MV-4-11 (cell line): ENCODE data around the gene ARVCF.

Source experiments
- DNase-seq: peaks from one replicate; lab custom pipeline; 2025; lab: John Stamatoyannopoulos, UW

ARVCF gene

DNA sequence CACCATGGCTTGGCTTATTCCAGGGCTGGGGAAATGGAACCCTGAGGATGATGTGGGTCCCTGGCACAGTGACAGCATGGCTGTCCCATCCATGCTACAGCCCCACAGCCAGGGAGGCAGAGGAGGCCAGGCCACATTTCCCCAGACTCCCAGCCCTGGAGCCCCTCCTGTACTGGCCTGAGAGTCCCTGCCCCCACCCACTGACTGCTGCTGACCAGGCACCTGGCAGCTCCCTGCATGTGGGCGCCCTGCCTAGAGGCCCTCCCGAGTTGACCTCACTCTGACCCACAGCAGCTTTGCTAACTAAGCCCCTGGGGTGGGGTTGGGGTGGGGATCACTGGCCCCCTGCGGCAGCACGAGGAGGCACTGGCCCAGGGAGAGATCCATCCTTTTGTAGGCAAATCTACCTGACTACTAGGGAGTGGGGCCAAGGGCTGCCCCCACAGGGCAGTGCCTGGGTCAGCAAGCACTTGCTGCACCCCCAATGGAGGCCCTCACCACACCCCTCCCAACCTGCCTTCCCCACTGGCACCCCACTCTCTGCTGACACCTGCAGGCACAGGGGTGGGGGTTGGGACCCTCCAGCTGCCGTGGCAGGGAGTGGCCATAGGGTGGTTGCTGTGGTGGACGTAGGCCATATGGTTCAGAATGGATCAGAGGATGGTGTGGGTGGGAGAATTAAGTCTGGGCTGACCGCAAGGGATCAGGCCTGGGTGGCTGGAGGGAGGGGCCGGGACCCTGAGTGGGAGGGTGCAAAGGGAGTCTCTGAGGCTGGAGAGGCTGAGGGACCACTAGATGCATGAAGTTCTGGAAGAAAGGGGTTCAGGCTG lies 17.4 kb downstream of the ARVCF start:
- DNase-seq: no peak

DNA sequence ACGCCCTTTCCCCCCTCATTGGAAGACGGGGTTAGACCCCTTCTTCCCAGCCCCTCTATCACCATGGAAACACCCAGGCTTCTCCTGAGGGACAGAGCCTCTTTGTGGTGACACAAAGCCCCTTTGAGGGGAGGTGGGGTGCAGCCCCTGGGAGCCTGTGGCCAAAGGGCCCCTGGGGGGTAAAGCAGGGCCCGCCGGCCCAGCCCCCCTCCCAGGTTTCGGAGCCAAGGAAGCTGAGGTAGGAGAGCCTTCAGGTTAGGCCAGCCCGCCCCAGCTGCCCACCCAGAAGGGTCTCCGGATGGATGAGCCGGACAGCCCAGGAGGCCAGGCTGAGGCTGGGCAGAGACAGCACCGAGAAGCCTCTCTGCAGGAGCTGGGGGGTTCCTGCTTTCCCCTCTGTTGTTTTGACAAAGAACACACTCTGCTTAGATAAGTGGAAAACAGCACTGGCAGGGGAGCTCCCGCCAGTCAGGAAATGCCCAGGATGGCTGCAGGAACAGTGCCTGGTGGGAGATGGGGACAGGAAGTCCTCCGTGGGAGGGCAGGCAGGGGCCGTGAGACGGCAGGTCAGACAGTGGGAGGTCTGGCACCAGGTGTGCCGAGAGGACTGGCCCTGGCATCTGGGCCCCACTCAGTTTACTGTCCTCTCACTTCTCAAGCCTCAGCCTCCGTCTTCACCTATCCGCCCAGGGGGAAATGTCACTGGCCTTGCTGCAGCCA lies 18.2 kb downstream of the ARVCF start:
- no peak for DNase-seq

DNA sequence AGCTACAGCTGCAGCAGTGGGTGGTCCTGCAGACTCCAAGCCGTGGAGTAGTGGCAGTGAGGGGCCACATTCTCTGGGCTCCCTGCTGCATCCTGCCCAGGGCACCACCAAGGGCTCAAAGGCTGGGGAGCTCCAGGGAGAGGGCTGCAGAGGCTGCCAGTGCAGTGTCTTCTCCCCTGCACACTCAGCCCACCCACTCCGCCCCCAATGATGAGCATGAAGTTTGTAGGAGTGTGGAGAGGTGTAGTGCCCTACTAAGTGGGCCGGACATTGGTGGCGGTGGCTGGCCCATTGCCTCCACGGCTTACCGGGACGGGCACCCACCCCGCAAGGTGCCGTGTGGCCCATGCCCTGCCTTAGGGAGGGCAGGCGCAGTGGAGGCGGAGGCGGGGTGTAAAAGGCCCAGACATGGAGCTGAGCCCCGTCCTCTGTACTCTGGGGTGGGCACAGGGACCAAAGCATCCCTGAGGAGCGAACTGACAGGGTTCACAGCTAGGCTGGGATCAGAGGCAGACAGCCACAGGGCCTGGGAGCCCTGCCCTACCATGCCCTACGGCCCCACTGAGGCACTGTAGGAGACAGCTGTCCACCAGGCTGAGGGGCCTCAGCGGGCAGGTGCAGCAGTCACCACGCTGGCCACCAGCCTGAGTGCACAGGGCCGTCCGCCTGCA lies 18.9 kb downstream of the ARVCF start:
- no peak for DNase-seq

DNA sequence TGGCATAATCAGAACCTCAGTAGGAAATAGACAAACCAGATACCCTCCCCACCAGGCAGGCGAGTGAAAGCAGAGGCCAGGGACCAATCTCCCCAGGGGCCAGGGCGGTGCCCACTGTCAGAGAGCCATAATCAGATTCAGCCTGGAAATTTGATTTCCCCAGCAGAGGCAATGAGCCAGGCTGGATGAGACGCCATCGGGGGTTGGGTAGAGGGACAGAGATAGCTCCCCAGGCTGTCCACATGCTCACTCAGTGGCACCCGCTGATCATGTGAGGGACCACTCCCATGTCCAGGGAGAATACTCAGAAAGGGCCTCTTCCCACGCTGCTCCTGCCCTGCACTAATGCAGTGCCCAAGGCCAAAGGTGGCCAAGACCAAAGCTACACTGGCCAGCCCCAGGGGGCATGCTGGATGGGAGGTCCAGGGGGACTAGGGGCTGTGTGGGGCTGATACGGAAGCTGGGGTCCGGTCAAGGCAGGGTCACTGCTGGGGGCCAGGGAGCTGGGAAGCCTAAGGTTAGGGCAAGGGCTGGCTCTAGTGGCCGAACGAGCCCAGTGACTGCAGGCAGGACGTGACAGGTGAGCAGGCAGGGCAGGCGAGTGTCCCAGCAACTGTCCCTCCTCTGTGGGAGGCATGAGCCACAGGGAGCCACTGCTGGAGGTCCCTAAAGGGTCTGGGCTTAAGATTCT lies 19.8 kb downstream of the ARVCF start:
- no peak for DNase-seq

DNA sequence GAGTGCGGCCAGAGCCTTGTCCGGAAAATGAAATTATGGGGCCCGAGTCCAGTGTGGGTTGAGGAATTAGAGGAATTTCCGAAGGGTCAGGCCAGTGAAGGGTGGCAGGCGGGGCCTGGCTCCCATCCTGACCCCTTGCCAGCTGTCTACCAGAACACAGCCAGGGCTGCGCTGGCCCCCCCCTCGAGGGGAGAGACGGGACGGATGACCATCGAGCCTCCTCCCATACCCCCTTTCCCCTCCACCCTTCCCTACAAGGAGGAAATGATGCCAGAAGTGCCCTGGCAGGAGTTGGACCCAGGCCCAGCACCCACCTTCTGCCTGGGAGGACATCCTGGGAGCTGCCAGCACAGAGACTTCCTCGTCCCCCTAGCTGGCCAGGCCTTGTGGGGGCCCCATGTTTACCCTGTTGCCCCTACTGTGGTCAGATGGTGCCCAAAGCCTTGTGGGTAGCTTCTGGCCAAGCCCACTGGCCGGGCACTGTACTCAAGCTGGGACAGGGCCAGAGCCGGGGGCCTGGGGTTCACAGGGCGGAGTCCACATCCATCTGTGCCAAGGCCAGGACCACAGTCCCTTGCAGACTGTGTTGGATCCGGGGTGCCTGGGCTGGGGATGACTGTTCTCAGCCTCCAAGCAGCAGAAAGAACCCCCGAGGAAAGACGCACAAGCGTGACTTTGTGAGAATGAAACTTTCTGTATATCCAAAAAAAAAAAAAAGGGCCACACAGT lies 20.8 kb downstream of the ARVCF start:
- no peak for DNase-seq

DNA sequence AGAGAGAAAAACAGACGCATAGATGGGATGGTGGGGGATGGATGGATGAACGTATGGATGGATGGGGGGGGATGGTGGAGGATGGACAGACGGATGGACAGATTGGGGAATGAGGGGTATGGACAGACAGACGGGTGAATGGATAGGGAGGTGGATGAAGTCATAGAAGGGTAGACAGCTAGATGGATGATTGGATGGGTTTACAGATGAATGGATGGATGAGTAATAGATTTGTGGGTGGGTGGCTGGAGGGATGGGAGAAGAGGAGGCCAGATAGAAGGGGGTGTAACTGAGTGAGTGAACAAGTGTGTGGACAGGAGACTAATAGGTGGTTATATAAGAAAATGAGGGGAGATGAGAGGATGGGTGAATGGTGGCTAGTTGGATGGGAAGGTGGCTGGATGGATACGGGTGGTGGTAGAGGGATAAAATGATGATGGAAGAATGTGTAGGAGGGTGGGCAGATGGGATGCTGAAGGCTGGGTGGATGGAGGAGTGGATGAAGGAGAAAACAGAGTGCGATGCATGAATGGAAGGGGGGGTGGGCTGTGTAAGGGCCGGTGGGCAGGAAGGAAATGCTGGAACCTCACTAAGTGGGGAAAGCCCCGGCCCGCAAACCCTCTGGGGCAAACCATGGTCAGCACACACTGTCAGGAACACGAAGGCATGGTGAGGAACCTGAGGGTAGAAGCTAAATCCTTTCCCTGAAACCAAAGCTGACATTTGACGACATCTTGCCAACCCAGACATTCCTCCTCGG lies 21.6 kb downstream of the ARVCF start:
- DNase-seq: no peak

DNA sequence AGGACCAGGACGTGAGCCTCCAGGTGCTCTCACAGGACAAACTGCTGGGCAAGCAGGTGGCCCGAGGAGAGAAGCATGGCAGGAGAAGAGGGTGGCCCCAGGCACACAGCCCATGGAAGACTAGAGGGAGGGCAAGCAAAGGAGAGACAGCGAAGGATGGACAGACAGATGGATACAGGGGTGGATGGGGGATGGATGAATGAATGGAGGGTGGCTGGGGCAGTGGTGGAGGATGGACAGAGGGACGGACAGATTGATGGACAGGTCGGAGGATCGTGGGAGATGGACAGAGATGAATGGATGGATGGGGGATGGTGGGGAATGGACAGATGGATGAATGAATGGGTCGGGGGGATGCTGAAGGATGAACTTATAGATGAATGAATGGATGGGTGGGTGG lies 22.7 kb downstream of the ARVCF start:
- DNase-seq: no peak

DNA sequence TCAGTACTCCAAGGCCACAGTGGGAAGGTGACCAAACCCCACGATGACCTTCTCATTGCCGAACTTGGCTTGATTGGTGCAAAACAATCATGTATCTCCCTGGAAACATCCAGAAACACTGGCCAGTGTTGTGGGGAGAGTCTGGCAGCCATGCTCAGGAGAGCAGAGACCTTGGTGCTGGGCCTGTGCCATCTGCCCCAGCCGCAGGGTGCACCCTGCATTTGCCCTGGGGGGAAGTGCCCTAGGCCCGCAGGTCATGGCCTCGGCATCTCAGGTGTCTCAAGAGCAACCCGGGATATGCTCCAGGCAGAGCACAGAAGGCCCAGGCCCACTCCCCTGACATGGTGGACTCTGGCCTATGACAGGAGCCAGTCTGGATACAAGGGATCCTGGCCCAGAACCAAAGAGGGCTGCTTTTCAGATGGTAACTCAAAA lies 23.7 kb downstream of the ARVCF start:
- DNase-seq: no peak

DNA sequence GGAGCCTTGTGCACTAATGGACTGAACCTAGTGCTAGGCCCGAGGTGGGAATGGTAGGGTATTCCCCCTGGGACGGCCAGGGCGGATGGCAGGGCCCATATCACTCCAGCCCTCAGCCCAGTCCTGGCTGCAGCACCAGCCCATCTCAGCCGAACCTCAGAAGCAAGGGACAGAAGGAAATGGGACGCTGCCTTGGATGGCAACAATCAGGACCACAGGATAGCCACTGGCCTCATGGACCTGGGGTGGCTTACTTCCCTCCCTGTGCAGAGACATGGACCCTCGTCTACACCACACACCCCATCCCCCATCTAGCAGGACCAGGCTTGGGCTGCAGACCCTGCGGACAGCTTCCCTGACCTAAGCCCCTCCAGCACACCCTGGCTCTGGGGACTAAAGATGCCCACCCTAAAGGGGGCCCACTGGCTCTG lies 24.1 kb downstream of the ARVCF start:
- DNase-seq: no peak

DNA sequence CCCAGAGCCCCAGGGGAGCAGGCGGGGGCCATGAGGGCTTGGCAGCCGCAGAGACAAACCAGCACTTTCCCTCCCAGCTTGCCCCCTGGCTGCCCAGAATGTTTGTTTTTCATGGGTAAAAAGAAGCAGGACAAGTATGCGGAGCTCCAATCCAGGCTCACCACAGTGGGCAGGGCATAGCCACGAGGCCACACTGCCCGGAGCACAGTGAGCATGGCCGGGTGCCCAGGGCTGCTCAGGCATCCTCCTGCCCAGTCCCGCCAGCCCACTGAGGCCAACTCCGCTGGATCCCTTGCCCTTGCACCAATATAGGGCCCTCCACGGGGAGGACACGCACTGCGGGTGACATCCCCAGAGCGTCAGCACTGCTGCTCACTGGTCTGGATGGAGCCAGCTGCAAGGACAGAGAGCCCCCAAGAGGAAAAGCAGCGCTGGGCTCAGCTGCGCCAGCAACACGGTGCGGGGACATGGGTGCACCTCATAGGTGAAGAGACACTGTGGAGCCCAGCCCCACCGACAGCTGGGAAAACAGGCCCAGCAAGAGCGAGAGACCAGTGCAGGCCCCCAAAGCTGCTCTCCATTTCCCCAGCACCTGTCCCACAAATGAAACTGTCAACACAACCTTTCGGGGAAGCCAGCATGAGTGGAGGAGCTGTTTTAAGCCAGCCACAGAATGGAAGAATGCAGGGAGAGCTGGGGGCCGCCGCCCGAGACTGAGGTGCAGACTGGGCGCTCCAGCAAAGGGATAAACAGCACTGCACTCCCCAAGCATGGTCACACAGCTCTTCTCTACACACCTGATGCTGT lies 24.8 kb downstream of the ARVCF start:
- no peak for DNase-seq

DNA sequence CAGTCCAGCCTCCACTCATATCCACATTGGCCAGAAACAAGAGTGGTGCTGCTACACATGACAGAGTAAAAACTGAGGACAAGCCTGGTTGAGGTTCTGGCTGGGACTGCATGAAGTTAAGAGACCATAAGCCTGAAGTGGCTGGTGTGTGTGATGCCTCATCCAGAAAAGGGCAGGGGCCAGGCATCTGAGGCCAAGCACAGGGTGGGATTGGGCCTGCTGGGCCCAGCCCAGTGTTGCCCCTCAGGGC lies 25.3 kb downstream of the ARVCF start:
- no peak for DNase-seq

DNA sequence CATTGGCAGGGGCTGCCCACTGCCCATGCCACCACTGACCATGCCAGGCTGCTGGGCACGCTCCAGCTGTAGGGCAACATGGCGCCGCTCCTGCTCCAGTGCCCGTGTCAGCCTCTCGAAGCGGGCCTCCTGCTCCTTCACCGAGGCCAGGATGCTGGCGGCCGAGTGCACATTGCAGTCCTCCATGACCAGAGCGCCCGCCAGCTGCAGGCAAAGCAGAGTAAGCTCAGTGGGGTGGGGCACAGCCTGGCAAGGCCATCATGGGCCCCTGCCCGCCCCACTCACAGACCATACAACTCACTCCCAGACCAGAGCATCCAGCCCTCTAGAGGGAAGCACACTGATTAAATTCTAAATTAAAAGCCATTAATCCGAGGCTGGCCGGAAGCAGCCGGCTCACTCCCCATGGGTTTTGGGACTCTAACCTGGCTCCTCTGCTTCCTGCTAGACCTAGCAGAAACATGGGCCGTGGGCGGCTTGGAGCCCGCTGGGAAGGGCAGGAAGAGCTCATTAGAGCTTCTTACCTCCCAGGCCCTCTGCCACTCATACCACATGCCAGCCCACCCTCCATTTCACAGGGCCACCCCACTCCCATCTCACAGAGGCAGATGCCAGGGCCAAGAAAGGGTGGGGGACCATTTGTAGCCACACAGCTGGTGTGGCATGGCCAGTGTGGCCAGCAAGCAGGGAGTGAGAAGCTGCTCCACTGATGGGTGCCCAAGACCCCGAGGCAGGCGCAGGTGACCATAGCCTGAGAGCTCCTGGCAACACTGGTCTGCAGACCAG lies 25.8 kb downstream of the ARVCF start:
- DNase-seq: no peak

DNA sequence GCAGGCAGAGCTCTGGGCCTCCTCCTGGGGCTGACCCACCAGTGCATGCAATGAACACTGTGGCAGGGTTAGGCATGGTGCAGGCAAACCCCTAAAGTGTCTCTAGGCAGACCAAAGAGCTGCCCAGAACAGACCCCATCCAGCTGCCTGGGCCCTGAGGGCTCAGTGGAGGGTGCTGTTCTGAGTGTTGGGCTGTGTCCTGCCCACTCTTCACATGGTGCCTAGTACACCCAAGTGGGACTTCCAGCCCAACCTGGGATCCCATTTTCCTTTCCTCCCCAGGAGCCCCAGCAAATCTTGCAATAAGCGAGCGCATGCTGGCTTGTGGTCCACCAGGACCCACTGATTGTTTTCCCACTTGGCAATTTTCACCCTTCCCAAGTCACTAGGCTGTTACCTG lies 26.4 kb downstream of the ARVCF start:
- no peak for DNase-seq

DNA sequence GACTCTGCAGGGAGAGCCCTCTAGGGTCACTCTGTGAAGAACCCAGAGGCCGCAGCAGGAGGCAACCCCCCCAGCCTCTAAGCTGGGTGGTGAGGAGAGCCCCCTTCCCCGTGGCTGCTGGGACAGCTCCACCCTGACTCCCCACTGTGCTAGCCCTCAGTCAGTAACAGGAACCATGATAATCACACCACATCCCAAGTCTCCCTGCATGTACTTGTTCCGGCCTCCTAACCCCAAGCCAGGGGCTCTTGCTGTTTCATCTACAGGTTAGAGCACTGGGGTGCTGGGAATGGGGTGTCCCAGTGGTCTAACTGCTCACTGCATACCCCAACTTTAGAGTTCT lies 26.9 kb downstream of the ARVCF start:
- DNase-seq: no peak

DNA sequence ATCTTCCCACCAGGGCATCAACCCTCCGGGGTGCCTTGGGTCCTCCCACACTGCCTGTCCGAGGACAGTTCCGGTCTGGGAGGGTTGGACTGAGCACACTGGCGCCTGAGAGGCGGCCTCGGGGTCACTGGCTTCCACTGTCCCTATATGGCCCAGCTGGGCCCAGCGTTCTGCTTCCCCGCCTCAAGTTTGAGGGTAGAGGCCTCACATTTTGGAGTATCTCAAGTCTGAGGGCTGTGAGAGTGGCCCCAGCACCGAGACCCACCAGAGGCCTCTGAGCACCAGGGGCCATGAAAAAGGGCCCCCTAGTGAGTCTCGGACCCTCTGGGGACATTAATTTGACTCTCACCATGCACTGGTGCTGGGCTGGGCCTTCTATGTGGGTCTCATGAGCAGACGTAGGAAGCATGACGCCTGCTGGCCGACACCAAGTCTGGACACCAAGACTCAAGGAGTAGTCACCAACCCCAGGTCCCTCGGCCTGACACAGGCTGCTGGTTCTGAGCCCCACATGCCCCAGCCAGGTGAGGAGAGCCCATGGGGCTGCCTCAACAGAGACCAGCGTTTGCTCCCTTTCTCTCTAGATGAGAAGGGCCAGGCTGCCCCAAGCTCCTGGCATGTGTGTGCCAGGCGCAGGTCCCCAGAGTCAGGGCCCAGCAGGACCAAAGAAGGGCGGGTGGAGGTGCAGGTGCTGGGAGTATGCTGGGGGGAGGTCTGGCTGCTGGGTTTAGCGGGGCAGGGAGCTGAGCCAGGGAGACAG lies 27.5 kb downstream of the ARVCF start:
- DNase-seq: no peak

DNA sequence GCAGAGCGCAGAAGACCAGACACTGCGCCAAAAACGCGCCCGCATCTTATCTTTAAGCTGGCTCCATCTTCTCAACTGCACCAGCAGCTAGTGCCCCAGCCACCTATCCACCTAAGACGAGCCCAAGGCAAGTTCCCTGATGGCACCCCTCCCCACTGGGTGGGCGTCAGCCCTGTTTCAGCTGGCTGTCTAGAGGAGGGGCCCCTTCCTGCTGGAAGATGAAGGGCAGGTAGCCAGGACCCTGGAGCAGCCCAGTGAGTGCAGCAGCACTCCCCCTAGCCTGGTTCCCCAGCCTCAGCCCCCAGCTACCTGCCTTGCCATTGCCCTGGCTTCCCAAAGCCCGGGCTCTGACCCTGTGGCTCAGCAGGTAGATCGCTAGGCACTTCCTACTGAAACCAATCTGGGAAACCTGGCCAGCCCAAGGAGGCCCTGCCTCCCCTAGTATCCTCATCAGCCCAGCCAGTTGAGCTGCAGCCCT lies 28.3 kb downstream of the ARVCF start:
- DNase-seq: no peak

DNA sequence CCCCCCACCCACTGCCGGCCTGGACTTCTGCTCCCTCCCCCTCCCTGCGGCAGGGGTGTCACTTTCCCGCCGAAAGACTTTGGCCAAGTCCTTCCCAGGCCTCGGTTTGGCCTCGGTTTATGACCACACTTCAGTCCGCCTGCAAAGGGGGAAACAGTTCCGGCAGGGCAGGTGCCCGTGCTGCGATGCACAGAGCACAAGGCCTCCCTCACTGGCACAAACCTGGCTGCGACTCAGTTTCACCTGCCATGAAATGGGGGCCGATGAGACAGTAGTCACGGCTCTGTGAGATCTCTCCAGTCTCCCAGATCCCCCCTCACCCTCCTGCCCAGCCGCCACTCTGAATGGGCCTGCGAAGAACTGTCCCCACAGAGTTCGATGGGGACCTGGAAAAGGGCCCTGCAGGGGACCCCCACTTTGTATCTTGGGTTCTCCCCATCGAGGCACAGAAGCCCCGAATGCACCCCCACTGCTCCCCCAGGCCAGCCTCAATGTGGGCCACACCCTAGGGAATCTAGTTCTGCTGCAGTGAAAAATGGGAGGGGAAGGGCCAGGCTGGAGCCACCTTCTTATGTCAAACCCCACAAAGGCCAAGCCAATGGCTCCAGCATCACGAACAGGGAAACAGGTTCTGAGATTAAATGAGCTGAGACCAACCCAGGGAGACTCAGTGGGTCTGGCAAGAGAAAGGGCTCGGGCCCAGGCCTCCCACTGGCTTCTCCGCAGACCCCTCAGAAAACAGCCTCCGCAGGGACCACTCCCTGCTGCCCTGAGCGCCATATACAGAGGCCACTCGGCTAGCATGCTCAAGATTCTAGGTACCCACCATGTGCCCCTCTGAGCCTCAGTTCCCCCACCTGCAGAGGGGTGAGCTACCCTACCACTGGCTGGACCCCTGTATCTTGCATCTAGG lies 29.0 kb downstream of the ARVCF start:
- no peak for DNase-seq
